GM23338 (cell line): ENCODE measurements around the gene TRPM3. TPM values are rescaled to one million over a fixed set of nuclear protein-coding genes. Genes with fewer than 3 reads are reported as not detected.
A peak's percentile ranks its signal among the peaks of the same experiment; 100 is the strongest.

Source experiments
- ATAC-seq: fragments of 200-7000 bp; cut with Tn5 transposase; 3 replicates; pipeline ENCODE4 v1.9.1; 2020
- DNase-seq: peaks from one replicate; pipeline ENCODE4 v3.0.0-alpha.2; 2015; ENCODE audit warnings: low spot score
- H2AFZ ChIP-seq: fragments of 200-600 bp; sonication (generic); 2 replicates; pipeline ENCODE4 v1.8.0; 2016; ENCODE audit warnings: antibody characterized with exemption, mild to moderate bottlenecking, moderate library complexity
- H3F3A ChIP-seq: fragments of 200-600 bp; sonication (generic); replicated peaks from 2 replicates; pipeline ENCODE4 v1.8.0; 2017; ENCODE audit warnings: antibody characterized with exemption, mixed run types, low read depth
- H3K27ac ChIP-seq: fragments of 200-600 bp; sonication (generic); 2 replicates; pipeline ENCODE4 v1.6.1; 2016; ENCODE audit warnings: low read depth
- H3K27me3 ChIP-seq: fragments of 200-600 bp; sonication (generic); 2 replicates; pipeline ENCODE4 v1.8.0; 2016; ENCODE audit warnings: mild to moderate bottlenecking, mixed run types, moderate library complexity; ENCODE audit not compliant: insufficient read depth
- H3K36me3 ChIP-seq: fragments of 200-600 bp; sonication (generic); 2 replicates; pipeline ENCODE4 v1.8.0; 2016; ENCODE audit warnings: mild to moderate bottlenecking; ENCODE audit not compliant: insufficient read depth
- H3K4me1 ChIP-seq: fragments of 200-600 bp; sonication (generic); 2 replicates; pipeline ENCODE4 v1.8.0; 2016; ENCODE audit warnings: mild to moderate bottlenecking, moderate library complexity; ENCODE audit not compliant: insufficient read depth
- H3K4me2 ChIP-seq: fragments of 200-600 bp; sonication (generic); 2 replicates; pipeline ENCODE4 v1.7.1; 2017; ENCODE audit warnings: mixed run types
- H3K4me3 ChIP-seq: fragments of 200-600 bp; sonication (generic); 2 replicates; pipeline ENCODE4 v1.6.1; 2016; ENCODE audit warnings: mixed run types
- H3K79me2 ChIP-seq: fragments of 200-600 bp; sonication (generic); replicated peaks from 2 replicates; pipeline ENCODE4 v1.8.0; 2017; ENCODE audit warnings: mild to moderate bottlenecking; ENCODE audit not compliant: insufficient read depth
- H3K9me2 ChIP-seq: fragments of 200-600 bp; sonication (generic); 2 replicates; pipeline ENCODE4 v1.8.0; 2017; ENCODE audit not compliant: insufficient read depth
- H4K20me1 ChIP-seq: fragments of 200-600 bp; sonication (generic); replicated peaks from 2 replicates; pipeline ENCODE4 v1.8.0; 2017; ENCODE audit warnings: mild to moderate bottlenecking; ENCODE audit not compliant: insufficient read depth
- H3K27ac Mint-ChIP-seq: 2 replicates; pipeline ENCODE4 v1.8.0; 2020; ENCODE audit warnings: inconsistent platforms, mild to moderate bottlenecking, moderate library complexity, mixed read lengths
- H3K27me3 Mint-ChIP-seq: 3 replicates; pipeline ENCODE4 v1.8.0; 2022; ENCODE audit warnings: low read depth, mild to moderate bottlenecking, moderate library complexity, mixed read lengths, inconsistent platforms; ENCODE audit not compliant: insufficient read depth, poor library complexity
- H3K36me3 Mint-ChIP-seq: 3 replicates; pipeline ENCODE4 v1.8.0; 2021; ENCODE audit warnings: low read depth, mild to moderate bottlenecking, inconsistent platforms, moderate library complexity, mixed read lengths
- H3K4me1 Mint-ChIP-seq: 3 replicates; pipeline ENCODE4 v1.8.0; 2020; ENCODE audit warnings: mild to moderate bottlenecking, inconsistent platforms, mixed read lengths
- H3K4me3 Mint-ChIP-seq: 3 replicates; pipeline ENCODE4 v1.8.0; 2021; ENCODE audit warnings: moderate library complexity, mild to moderate bottlenecking, inconsistent platforms, mixed read lengths
- H3K9me3 Mint-ChIP-seq: 3 replicates; pipeline ENCODE4 v1.8.0; 2020; ENCODE audit warnings: moderate library complexity, mild to moderate bottlenecking, inconsistent platforms, mixed read lengths
- CREB1 ChIP-seq: fragments of 250-450 bp; sonication (Bioruptor Pico); IDR thresholded peaks from 2 replicates; pipeline ENCODE4 v1.5.0; 2020; ENCODE audit warnings: low read depth, mild to moderate bottlenecking, moderate library complexity
- EZH2 ChIP-seq: fragments of 200-600 bp; sonication (generic); IDR thresholded peaks from one replicate; pipeline ENCODE4 v1.8.0; 2017; ENCODE audit warnings: antibody characterized with exemption, mild to moderate bottlenecking, low read depth; ENCODE audit not compliant: unreplicated experiment
- EZH2phosphoT487 ChIP-seq: fragments of 200-600 bp; sonication (generic); IDR thresholded peaks from one replicate; pipeline ENCODE4 v1.8.1; 2018; ENCODE audit warnings: antibody characterized with exemption; ENCODE audit not compliant: unreplicated experiment
- JUNB ChIP-seq: IDR thresholded peaks from one replicate; pipeline ENCODE4 v1.6.1; 2016; ENCODE audit warnings: antibody characterized with exemption; ENCODE audit not compliant: unreplicated experiment
- NANOG ChIP-seq: IDR thresholded peaks from 2 replicates; pipeline ENCODE4 v1.6.1; 2016; ENCODE audit warnings: antibody characterized with exemption, borderline replicate concordance
- POLR2AphosphoS5 ChIP-seq: IDR thresholded peaks from 2 replicates; pipeline ENCODE4 v1.6.1; 2016; ENCODE audit warnings: antibody characterized with exemption, low read depth
- STAT1 ChIP-seq: IDR thresholded peaks from one replicate; pipeline ENCODE4 v1.6.1; 2016; ENCODE audit warnings: antibody characterized with exemption; ENCODE audit not compliant: unreplicated experiment
- ZNF114 ChIP-seq: fragments of 250-450 bp; sonication (Bioruptor Pico); IDR thresholded peaks from 2 replicates; pipeline ENCODE4 v1.5.0; 2020; ENCODE audit warnings: mild to moderate bottlenecking, moderate library complexity
- ZNF331 ChIP-seq: fragments of 250-450 bp; sonication (Bioruptor Pico); IDR thresholded peaks from 2 replicates; pipeline ENCODE4 v1.5.0; 2020; ENCODE audit warnings: low read depth, mild to moderate bottlenecking, moderate library complexity
- polyA plus RNA-seq: library from polyadenylated mRNA; unstranded; fragments of >200 nt; fragmentation: Nextera tagmentation; extraction: Ambion mirVana; gene quantifications from 2 replicates; pipeline ENCODE4 v1.2.1, GENCODE V29; 2016
- total RNA-seq: library from RNA; depleted of rRNA; stranded (reverse); fragments of >200 nt; shearing (Covaris generic); gene quantifications from 2 replicates; pipeline ENCODE4 v1.2.3, GENCODE V29; 2014
- TF ChIP-seq, protein P1 (sequence below): fragments of 250-450 bp; sonication (Bioruptor Pico); IDR thresholded peaks from 2 replicates; pipeline ENCODE4 v1.5.0; 2020; ENCODE audit warnings: mild to moderate bottlenecking, moderate library complexity
- TF ChIP-seq, protein P2 (sequence below), 2 experiments: fragments of 200-600 bp in 1 of 2; sonication (generic) in 1 of 2; conservative IDR thresholded peaks; 2 replicates each; pipeline versions ENCODE4 v1.5.1 to v1.6.1; 2016 to 2017; ENCODE audit warnings: antibody characterized with exemption in 2 of 2, low read depth in 2 of 2, mild to moderate bottlenecking in 2 of 2, moderate library complexity in 1 of 2
- TF ChIP-seq, protein P3 (sequence below): IDR thresholded peaks from one replicate; pipeline ENCODE4 v1.6.1; 2018; ENCODE audit warnings: antibody characterized with exemption; ENCODE audit not compliant: unreplicated experiment
- TF ChIP-seq, protein P4 (sequence below): IDR thresholded peaks from 2 replicates; pipeline ENCODE4 v1.6.1; 2016; ENCODE audit warnings: antibody characterized with exemption

Gene TRPM3
- total and polyA plus RNA-seq, 2 experiments from 2014 or later, result 2.8 to 8.2 TPM

DNA sequence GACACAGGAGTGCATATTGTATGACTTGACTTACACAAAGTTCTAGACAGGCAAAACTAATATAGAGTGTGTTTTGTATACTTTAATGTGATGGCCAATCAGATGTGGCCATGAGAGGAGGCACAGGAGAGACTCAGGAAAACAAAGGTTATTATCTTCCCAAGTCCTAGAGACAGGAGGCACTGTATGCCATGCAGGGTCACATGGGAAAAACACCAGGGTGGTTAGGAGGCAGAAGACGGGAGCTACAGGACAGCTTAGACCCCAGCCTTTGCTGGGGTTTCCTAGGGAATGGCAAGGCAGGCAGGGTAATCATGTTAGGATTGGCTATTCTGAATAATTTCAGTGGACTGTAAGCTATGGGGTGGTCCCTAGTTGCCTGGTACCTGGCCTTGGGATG, 16.2 kb downstream of the TRPM3 start:
- ATAC-seq (peak; percentile 53), DNase-seq (no peak)
- no peak overlapping the region for H3K27ac Mint-ChIP-seq
- H4K20me1 ChIP-seq, result no peaks in the 10 kb centered on the region
- no peaks in the 10 kb centered on the region for H3K4me1 ChIP-seq
- H3K4me1 Mint-ChIP-seq, result peaks cover 18% of the 10 kb centered on the region
- no peaks in the 10 kb centered on the region for H3K9me2 ChIP-seq
- no peaks in the 10 kb centered on the region for H3K9me3 Mint-ChIP-seq
- H3K4me3 Mint-ChIP-seq, result no peak overlapping the region
- H3K27me3 Mint-ChIP-seq, result no peaks in the 10 kb centered on the region
- no peak overlapping the region for H2AFZ ChIP-seq
- no peak overlapping the region for H3K4me3 ChIP-seq
- no peaks in the 10 kb centered on the region for H3F3A ChIP-seq
- H3K4me2 ChIP-seq, result no peak overlapping the region
- H3K36me3 ChIP-seq, result no peaks in the 10 kb centered on the region
- H3K27me3 ChIP-seq, result no peaks in the 10 kb centered on the region
- no peaks in the 10 kb centered on the region; the same call in 2 of the 3 replicates for H3K36me3 Mint-ChIP-seq
- no peak overlapping the region for H3K27ac ChIP-seq
- no peaks in the 10 kb centered on the region for H3K79me2 ChIP-seq
- TF ChIP-seq EZH2phosphoT487 (no peak), ZNF114 (CRISPR knock-in tag) (no peak), EZH2 (no peak), STAT1 (no peak), JUNB (no peak), NANOG (no peak), ZNF331 (CRISPR knock-in tag) (no peak), CREB1 (CRISPR knock-in tag) (no peak), POLR2AphosphoS5 (no peak)
- TF ChIP-seq, protein P1, sequence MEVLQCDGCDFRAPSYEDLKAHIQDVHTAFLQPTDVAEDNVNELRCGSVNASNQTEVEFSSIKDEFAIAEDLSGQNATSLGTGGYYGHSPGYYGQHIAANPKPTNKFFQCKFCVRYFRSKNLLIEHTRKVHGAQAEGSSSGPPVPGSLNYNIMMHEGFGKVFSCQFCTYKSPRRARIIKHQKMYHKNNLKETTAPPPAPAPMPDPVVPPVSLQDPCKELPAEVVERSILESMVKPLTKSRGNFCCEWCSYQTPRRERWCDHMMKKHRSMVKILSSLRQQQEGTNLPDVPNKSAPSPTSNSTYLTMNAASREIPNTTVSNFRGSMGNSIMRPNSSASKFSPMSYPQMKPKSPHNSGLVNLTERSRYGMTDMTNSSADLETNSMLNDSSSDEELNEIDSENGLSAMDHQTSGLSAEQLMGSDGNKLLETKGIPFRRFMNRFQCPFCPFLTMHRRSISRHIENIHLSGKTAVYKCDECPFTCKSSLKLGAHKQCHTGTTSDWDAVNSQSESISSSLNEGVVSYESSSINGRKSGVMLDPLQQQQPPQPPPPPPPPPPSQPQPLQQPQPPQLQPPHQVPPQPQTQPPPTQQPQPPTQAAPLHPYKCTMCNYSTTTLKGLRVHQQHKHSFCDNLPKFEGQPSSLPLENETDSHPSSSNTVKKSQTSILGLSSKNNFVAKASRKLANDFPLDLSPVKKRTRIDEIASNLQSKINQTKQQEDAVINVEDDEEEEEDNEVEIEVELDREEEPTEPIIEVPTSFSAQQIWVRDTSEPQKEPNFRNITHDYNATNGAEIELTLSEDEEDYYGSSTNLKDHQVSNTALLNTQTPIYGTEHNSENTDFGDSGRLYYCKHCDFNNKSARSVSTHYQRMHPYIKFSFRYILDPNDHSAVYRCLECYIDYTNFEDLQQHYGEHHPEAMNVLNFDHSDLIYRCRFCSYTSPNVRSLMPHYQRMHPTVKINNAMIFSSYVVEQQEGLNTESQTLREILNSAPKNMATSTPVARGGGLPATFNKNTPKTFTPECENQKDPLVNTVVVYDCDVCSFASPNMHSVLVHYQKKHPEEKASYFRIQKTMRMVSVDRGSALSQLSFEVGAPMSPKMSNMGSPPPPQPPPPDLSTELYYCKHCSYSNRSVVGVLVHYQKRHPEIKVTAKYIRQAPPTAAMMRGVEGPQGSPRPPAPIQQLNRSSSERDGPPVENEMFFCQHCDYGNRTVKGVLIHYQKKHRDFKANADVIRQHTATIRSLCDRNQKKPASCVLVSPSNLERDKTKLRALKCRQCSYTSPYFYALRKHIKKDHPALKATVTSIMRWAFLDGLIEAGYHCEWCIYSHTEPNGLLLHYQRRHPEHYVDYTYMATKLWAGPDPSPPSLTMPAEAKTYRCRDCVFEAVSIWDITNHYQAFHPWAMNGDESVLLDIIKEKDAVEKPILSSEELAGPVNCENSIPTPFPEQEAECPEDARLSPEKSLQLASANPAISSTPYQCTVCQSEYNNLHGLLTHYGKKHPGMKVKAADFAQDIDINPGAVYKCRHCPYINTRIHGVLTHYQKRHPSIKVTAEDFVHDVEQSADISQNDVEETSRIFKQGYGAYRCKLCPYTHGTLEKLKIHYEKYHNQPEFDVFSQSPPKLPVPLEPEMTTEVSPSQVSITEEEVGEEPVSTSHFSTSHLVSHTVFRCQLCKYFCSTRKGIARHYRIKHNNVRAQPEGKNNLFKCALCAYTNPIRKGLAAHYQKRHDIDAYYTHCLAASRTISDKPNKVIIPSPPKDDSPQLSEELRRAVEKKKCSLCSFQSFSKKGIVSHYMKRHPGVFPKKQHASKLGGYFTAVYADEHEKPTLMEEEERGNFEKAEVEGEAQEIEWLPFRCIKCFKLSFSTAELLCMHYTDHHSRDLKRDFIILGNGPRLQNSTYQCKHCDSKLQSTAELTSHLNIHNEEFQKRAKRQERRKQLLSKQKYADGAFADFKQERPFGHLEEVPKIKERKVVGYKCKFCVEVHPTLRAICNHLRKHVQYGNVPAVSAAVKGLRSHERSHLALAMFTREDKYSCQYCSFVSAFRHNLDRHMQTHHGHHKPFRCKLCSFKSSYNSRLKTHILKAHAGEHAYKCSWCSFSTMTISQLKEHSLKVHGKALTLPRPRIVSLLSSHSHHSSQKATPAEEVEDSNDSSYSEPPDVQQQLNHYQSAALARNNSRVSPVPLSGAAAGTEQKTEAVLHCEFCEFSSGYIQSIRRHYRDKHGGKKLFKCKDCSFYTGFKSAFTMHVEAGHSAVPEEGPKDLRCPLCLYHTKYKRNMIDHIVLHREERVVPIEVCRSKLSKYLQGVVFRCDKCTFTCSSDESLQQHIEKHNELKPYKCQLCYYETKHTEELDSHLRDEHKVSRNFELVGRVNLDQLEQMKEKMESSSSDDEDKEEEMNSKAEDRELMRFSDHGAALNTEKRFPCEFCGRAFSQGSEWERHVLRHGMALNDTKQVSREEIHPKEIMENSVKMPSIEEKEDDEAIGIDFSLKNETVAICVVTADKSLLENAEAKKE (CRISPR knock-in tag), result no peak
- TF ChIP-seq, protein P2, sequence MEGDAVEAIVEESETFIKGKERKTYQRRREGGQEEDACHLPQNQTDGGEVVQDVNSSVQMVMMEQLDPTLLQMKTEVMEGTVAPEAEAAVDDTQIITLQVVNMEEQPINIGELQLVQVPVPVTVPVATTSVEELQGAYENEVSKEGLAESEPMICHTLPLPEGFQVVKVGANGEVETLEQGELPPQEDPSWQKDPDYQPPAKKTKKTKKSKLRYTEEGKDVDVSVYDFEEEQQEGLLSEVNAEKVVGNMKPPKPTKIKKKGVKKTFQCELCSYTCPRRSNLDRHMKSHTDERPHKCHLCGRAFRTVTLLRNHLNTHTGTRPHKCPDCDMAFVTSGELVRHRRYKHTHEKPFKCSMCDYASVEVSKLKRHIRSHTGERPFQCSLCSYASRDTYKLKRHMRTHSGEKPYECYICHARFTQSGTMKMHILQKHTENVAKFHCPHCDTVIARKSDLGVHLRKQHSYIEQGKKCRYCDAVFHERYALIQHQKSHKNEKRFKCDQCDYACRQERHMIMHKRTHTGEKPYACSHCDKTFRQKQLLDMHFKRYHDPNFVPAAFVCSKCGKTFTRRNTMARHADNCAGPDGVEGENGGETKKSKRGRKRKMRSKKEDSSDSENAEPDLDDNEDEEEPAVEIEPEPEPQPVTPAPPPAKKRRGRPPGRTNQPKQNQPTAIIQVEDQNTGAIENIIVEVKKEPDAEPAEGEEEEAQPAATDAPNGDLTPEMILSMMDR (conservative IDR thresholded peaks at IDR 0.05; ENCODE audit: low read depth in 2 of 2), result no peak
- TF ChIP-seq, protein P3, sequence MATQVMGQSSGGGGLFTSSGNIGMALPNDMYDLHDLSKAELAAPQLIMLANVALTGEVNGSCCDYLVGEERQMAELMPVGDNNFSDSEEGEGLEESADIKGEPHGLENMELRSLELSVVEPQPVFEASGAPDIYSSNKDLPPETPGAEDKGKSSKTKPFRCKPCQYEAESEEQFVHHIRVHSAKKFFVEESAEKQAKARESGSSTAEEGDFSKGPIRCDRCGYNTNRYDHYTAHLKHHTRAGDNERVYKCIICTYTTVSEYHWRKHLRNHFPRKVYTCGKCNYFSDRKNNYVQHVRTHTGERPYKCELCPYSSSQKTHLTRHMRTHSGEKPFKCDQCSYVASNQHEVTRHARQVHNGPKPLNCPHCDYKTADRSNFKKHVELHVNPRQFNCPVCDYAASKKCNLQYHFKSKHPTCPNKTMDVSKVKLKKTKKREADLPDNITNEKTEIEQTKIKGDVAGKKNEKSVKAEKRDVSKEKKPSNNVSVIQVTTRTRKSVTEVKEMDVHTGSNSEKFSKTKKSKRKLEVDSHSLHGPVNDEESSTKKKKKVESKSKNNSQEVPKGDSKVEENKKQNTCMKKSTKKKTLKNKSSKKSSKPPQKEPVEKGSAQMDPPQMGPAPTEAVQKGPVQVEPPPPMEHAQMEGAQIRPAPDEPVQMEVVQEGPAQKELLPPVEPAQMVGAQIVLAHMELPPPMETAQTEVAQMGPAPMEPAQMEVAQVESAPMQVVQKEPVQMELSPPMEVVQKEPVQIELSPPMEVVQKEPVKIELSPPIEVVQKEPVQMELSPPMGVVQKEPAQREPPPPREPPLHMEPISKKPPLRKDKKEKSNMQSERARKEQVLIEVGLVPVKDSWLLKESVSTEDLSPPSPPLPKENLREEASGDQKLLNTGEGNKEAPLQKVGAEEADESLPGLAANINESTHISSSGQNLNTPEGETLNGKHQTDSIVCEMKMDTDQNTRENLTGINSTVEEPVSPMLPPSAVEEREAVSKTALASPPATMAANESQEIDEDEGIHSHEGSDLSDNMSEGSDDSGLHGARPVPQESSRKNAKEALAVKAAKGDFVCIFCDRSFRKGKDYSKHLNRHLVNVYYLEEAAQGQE, result no peak
- TF ChIP-seq, protein P4, sequence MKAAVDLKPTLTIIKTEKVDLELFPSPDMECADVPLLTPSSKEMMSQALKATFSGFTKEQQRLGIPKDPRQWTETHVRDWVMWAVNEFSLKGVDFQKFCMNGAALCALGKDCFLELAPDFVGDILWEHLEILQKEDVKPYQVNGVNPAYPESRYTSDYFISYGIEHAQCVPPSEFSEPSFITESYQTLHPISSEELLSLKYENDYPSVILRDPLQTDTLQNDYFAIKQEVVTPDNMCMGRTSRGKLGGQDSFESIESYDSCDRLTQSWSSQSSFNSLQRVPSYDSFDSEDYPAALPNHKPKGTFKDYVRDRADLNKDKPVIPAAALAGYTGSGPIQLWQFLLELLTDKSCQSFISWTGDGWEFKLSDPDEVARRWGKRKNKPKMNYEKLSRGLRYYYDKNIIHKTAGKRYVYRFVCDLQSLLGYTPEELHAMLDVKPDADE, result no peak
